ENCODE measurements around the gene OR52E1. TPM values are rescaled to one million over a fixed set of nuclear protein-coding genes. Genes with fewer than 3 reads are reported as not detected.

The OR52E1 gene
- total RNA-seq, 6 experiments from 2014 or later = not detected

- H3K27ac Mint-ChIP-seq = no peak overlapping the region
- DNase-seq = no peak
- no peaks in the 10 kb centered on the region for H3K36me3 Mint-ChIP-seq (ENCODE audit: low read depth)
- no peak for TF ChIP-seq CTCF (IDR thresholded peaks at IDR 0.05)
- H3K9me3 Mint-ChIP-seq = peaks cover 4% of the 10 kb centered on the region; the same call in 1 of the 2 replicates
- H3K4me3 Mint-ChIP-seq = no peak overlapping the region
- no peaks in the 10 kb centered on the region; the same call in 1 of the 2 replicates for H3K4me1 Mint-ChIP-seq (ENCODE audit: low read depth)
- no peaks in the 10 kb centered on the region; the same call in 1 of the 2 replicates for H3K27me3 Mint-ChIP-seq (ENCODE audit: insufficient read depth)
Measured at GRCh38 chr11:5092821-5093585, 23.6 kb downstream of the OR52E1 start.

DNA sequence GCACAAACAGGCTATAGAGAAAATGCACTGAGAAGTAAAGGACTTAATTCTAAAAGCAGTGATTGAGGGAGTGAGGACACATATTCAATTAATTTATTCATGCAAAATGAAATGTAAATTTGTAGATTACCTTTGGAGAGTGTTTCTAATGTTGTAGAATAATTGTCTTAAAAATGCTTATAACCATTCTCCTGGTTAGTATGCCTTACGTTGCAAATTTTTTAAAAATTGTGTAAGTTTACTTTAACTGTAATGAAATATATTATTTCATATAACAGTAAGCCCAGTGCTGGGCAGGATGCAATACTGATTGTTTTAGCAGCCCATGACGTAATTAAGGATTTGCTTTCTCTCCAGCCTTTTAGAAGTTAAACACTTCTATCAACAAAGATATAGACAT lies 26.6 kb downstream of the OR52E1 start:
- Mint-ChIP-seq H3K27me3 (ENCODE audit: insufficient read depth) (no peaks in the 10 kb centered on the region; the same call in 1 of the 2 replicates), H3K4me1 (ENCODE audit: low read depth) (no peaks in the 10 kb centered on the region; the same call in 1 of the 2 replicates), H3K36me3 (ENCODE audit: low read depth) (no peaks in the 10 kb centered on the region), H3K4me3 (no peak overlapping the region), H3K27ac (no peak overlapping the region), H3K9me3 (peaks cover 4% of the 10 kb centered on the region; the same call in 1 of the 2 replicates)
- TF ChIP-seq CTCF (IDR thresholded peaks at IDR 0.05) = no peak
- no peak for DNase-seq

DNA sequence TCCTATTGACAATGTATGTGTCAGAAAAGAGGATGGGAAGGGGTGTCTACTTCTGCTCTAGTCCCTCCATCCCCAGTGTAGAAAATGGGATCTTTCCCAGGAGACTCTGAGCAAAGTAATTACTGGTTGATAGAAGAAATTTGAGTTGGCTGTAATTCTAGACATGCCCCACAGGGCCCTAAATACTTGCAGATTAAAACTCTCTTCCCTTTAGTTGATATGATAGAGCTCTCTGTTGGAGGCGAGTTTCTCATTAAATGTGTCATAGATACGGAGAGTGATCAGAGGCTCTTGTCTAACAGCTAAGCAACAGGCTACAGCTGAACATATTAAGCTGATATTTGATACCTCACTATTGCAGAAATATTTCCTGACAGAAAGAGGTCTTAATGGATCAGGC lies 32.9 kb downstream of the OR52E1 start:
- H3K36me3 Mint-ChIP-seq (ENCODE audit: low read depth) = no peaks in the 10 kb centered on the region
- no peaks in the 10 kb centered on the region for H3K9me3 Mint-ChIP-seq
- DNase-seq = no peak
- H3K27me3 Mint-ChIP-seq (ENCODE audit: insufficient read depth) = peaks cover 2% of the 10 kb centered on the region; the same call in 1 of the 2 replicates
- TF ChIP-seq CTCF (IDR thresholded peaks at IDR 0.05) = no peak
- H3K27ac Mint-ChIP-seq = no peak overlapping the region
- H3K4me3 Mint-ChIP-seq = no peak overlapping the region
- H3K4me1 Mint-ChIP-seq (ENCODE audit: low read depth) = no peaks in the 10 kb centered on the region

GRCh38 chr11:5103066-5103465 lies 33.7 kb downstream of the OR52E1 start:
- H3K9me3 Mint-ChIP-seq = no peaks in the 10 kb centered on the region
- no peak overlapping the region for H3K27ac Mint-ChIP-seq
- H3K4me3 Mint-ChIP-seq = no peak overlapping the region
- H3K36me3 Mint-ChIP-seq (ENCODE audit: low read depth) = no peaks in the 10 kb centered on the region
- no peak for TF ChIP-seq CTCF (IDR thresholded peaks at IDR 0.05)
- peaks cover 4% of the 10 kb centered on the region; the same call in 1 of the 2 replicates for H3K27me3 Mint-ChIP-seq (ENCODE audit: insufficient read depth)
- DNase-seq = no peak
- no peaks in the 10 kb centered on the region for H3K4me1 Mint-ChIP-seq (ENCODE audit: low read depth)

GRCh38 chr11:5107285-5107684 lies 37.9 kb downstream of the OR52E1 start:
- H3K9me3 Mint-ChIP-seq = no peaks in the 10 kb centered on the region
- H3K36me3 Mint-ChIP-seq (ENCODE audit: low read depth) = no peaks in the 10 kb centered on the region
- no peak overlapping the region for H3K4me3 Mint-ChIP-seq
- no peak for DNase-seq
- no peaks in the 10 kb centered on the region for H3K4me1 Mint-ChIP-seq (ENCODE audit: low read depth)
- peaks cover 4% of the 10 kb centered on the region; the same call in 1 of the 2 replicates for H3K27me3 Mint-ChIP-seq (ENCODE audit: insufficient read depth)
- H3K27ac Mint-ChIP-seq = no peak overlapping the region
- no peak for TF ChIP-seq CTCF (IDR thresholded peaks at IDR 0.05)
